ENCODE results near the gene RASGRF2.

The RASGRF2 gene

GRCh38 chr5:80955082-80955590 is 5.0 kb upstream of the RASGRF2 start:
- DNase-seq (ENCODE audit: low read depth), result no peak

- no peak for DNase-seq (ENCODE audit: low read depth)
These were observed 3.9 kb upstream of the RASGRF2 start for GRCh38 chr5:80956272-80956671.

GRCh38 chr5:80957031-80957761 is 3.0 kb upstream of the RASGRF2 start:
- no peak for DNase-seq (ENCODE audit: low read depth)

GRCh38 chr5:80958616-80959015 is 1.5 kb upstream of the RASGRF2 start:
- no peak for DNase-seq (ENCODE audit: low read depth)

- DNase-seq (ENCODE audit: low read depth), result no peak
These were observed 1.0 kb upstream of the RASGRF2 start for GRCh38 chr5:80959138-80959537.

GRCh38 chr5:80960531-80961375 is 590 bp downstream of the RASGRF2 start:
- DNase-seq (ENCODE audit: low read depth), result peak; percentile 37

GRCh38 chr5:80961376-80962281 is 1.5 kb downstream of the RASGRF2 start:
- DNase-seq (ENCODE audit: low read depth), result peak; percentile 19

GRCh38 chr5:80962630-80963520 is 2.7 kb downstream of the RASGRF2 start:
- DNase-seq (ENCODE audit: low read depth), result no peak

- no peak for DNase-seq (ENCODE audit: low read depth)
These were observed 3.3 kb downstream of the RASGRF2 start for GRCh38 chr5:80963521-80963895.

GRCh38 chr5:80963966-80964481 is 3.9 kb downstream of the RASGRF2 start:
- no peak for DNase-seq (ENCODE audit: low read depth)

- no peak for DNase-seq (ENCODE audit: low read depth)
These were observed 4.3 kb downstream of the RASGRF2 start for GRCh38 chr5:80964491-80964890.

GRCh38 chr5:80964919-80965318 is 4.8 kb downstream of the RASGRF2 start:
- no peak for DNase-seq (ENCODE audit: low read depth)

- no peak for DNase-seq (ENCODE audit: low read depth)
These were observed 7.5 kb downstream of the RASGRF2 start for GRCh38 chr5:80967500-80968181.

- DNase-seq (ENCODE audit: low read depth), result no peak
These were observed 12.9 kb downstream of the RASGRF2 start for GRCh38 chr5:80973027-80973426.

- no peak for DNase-seq (ENCODE audit: low read depth)
These were observed 14.9 kb downstream of the RASGRF2 start for GRCh38 chr5:80975065-80975464.

GRCh38 chr5:80976985-80977384 is 16.8 kb downstream of the RASGRF2 start:
- DNase-seq (ENCODE audit: low read depth), result no peak

- no peak for DNase-seq (ENCODE audit: low read depth)
These were observed 17.6 kb downstream of the RASGRF2 start for GRCh38 chr5:80977764-80978163.

- no peak for DNase-seq (ENCODE audit: low read depth)
These were observed 18.7 kb downstream of the RASGRF2 start for GRCh38 chr5:80978772-80979317.

GRCh38 chr5:80982093-80982492 is 21.9 kb downstream of the RASGRF2 start:
- DNase-seq (ENCODE audit: low read depth), result no peak

Data from stimulated activated CD8-positive, alpha-beta memory T cell treated with anti-CD3 and anti-CD28 coated beads, Interleukin-12 subunit alpha, Interleukin-12 subunit beta, amount 100 ng/mL, for 4 hours (primary cell).